Body of pancreas (tissue), 4 donors: ENCODE data around the gene PILRA. TPM values are rescaled to one million over a fixed set of nuclear protein-coding genes. Genes with fewer than 3 reads are reported as not detected.

ENCODE experiments used
- ATAC-seq: fragments of 150-250 bp; one replicate; pipeline ENCODE4 v1.9.1; 2016
- DNase-seq, 4 donors: peaks; one replicate each; pipeline ENCODE4 v3.0.0-alpha.2; 2019
- H3K27ac ChIP-seq, 4 donors: fragments of 200-600 bp; sonication (generic); 1 replicate in 3 of 4; 2 replicates in 1 of 4; pipeline versions ENCODE4 v1.5.1 to v1.6.1; 2016 to 2019; ENCODE audit warnings: mild to moderate bottlenecking in 1 of 4, mixed read lengths in 1 of 4, moderate library complexity in 1 of 4
- H3K27me3 ChIP-seq, 2 donors: fragments of 200-600 bp; sonication (generic); one replicate each; pipeline ENCODE4 v1.6.0; 2016; ENCODE audit warnings: mild to moderate bottlenecking in 1 of 2
- H3K36me3 ChIP-seq, 2 donors: fragments of 200-600 bp; sonication (generic); replicated peaks in 1 of 2; 2 replicates each; pipeline ENCODE4 v1.5.1; 2016; ENCODE audit warnings: low read depth in 2 of 2; ENCODE audit not compliant: insufficient read depth in 1 of 2
- H3K4me1 ChIP-seq: fragments of 200-600 bp; sonication (generic); one replicate; pipeline ENCODE4 v1.6.0; 2016
- H3K4me3 ChIP-seq, 2 donors: fragments of 200-600 bp; sonication (generic); 1 replicate in 1 of 2; 2 replicates in 1 of 2; pipeline ENCODE4 v1.5.1; 2016 to 2019
- H3K9me3 ChIP-seq, 3 donors: fragments of 200-600 bp; sonication (generic); 1 replicate in 2 of 3; 2 replicates in 1 of 3; pipeline ENCODE4 v1.5.1; 2016
- CTCF ChIP-seq, 7 experiments: fragments of 450-650 bp in 4 of 7; fragments of 200-600 bp in 3 of 7; sonication (generic) in 3 of 7; IDR thresholded peaks; one replicate each; pipeline ENCODE4 v1.5.1; 2016 to 2019; ENCODE audit warnings: antibody characterized with exemption in 7 of 7
- POLR2A ChIP-seq, 3 donors: fragments of 450-650 bp; IDR thresholded peaks; one replicate each; pipeline ENCODE4 v1.6.1; 2016; ENCODE audit warnings: antibody characterized with exemption in 3 of 3, mild to moderate bottlenecking in 2 of 3
- WGBS, 2 donors: methylation state at CpG; one replicate each; pipeline ENCODE4 v1.1.5; 2017; 5-methylcytosine and 5-hydroxymethylcytosine counted together
- intact Hi-C: fragments of 100-400 bp; cut with DNase I; formaldehyde crosslinking; loops from one replicate; pipeline ENCODE4 v1.15.1; 2023
- total RNA-seq, 2 donors: library from RNA; depleted of rRNA; stranded (reverse); fragments of >200 nt; gene quantifications; one replicate each; pipeline ENCODE4 v1.1.0, GENCODE V29; 2016

The PILRA gene
- total RNA-seq, 2 donors from 2014 or later = 7.0 TPM; not detected in 1

GRCh38 chr7:100353685-100354330 is 19.5 kb upstream of the PILRA start:
- Histone ChIP-seq H3K4me1 (no peaks in the 10 kb centered on the region), H3K36me3 (peaks cover 6 to 23% of the 10 kb centered on the region in 2 donors), H3K27ac (no peak overlapping the region), H3K27me3 (no peaks in the 10 kb centered on the region), H3K9me3 (no peaks in the 10 kb centered on the region), H3K4me3 (no peak overlapping the region)
- no peak for TF ChIP-seq POLR2A (IDR thresholded peaks at IDR 0.05)
- no peak for TF ChIP-seq CTCF (IDR thresholded peaks at IDR 0.05)
- WGBS, 2 donors = 38 to 82% methylated on average over 1 to 6 of the region's 6 CpGs
- ATAC-seq = no peak
- intact Hi-C loops = no loop called here
- no peak for DNase-seq

- H3K4me1 ChIP-seq = no peaks in the 10 kb centered on the region
- no peak overlapping the region for H3K27ac ChIP-seq
- DNase-seq (no peak), ATAC-seq (no peak)
- H3K27me3 ChIP-seq = no peaks in the 10 kb centered on the region
- intact Hi-C loops = no loop called here
- H3K4me3 ChIP-seq = no peak overlapping the region
- H3K9me3 ChIP-seq = no peaks in the 10 kb centered on the region
- 80 to 84% methylated on average over 1 to 7 of the region's 8 CpGs for WGBS, 2 donors
- TF ChIP-seq CTCF (IDR thresholded peaks at IDR 0.05) = no peak
- no peak for TF ChIP-seq POLR2A (IDR thresholded peaks at IDR 0.05)
- H3K36me3 ChIP-seq = peaks cover 6 to 28% of the 10 kb centered on the region in 2 donors
Observed at GRCh38 chr7:100356416-100357068, 16.7 kb upstream of the PILRA start.

- intact Hi-C loops = no loop called here
- TF ChIP-seq POLR2A (IDR thresholded peaks at IDR 0.05) = no peak
- TF ChIP-seq CTCF (IDR thresholded peaks at IDR 0.05) = no peak
- no peak for ATAC-seq
- H3K4me3 ChIP-seq = no peak overlapping the region
- H3K27me3 ChIP-seq = no peaks in the 10 kb centered on the region
- peaks cover 6 to 28% of the 10 kb centered on the region in 2 donors for H3K36me3 ChIP-seq
- no peak overlapping the region for H3K27ac ChIP-seq
- no peaks in the 10 kb centered on the region for H3K4me1 ChIP-seq
- no peaks in the 10 kb centered on the region for H3K9me3 ChIP-seq
- DNase-seq = no peak
- 80 to 93% methylated on average over 1 to 5 of the region's 6 CpGs for WGBS, 2 donors
Observed at GRCh38 chr7:100357131-100357561, 16.1 kb upstream of the PILRA start.

- DNase-seq (no peak), ATAC-seq (no peak)
- intact Hi-C loops = no loop called here
- H3K27me3 ChIP-seq = no peaks in the 10 kb centered on the region
- 89 to 90% methylated on average over 5 to 8 of the region's 11 CpGs for WGBS, 2 donors
- no peak within 1 kb of the TSS for H3K4me3 ChIP-seq
- no peak within 1 kb of the TSS for H3K27ac ChIP-seq
- TF ChIP-seq POLR2A (IDR thresholded peaks at IDR 0.05) = no peak
- TF ChIP-seq CTCF (IDR thresholded peaks at IDR 0.05) = no peak
- no peaks in the 10 kb centered on the region for H3K9me3 ChIP-seq
- peaks cover 6 to 24% of the 10 kb centered on the region in 2 donors for H3K36me3 ChIP-seq
- H3K4me1 ChIP-seq = no peaks in the 10 kb centered on the region
Observed at GRCh38 chr7:100358027-100358856, 15.0 kb upstream of the PILRA start, which contains the start of gene PILRB. Gene PILRB (plus strand): TSS chr7:100358117. CDS start chr7:100358303, 186 bp downstream.
